HS-27A (cell line): Measurements from ENCODE around the gene CNGA3.

Experiments
- DNase-seq: peaks from one replicate; pipeline ENCODE4 v3.0.0-alpha.2; 2012; ENCODE audit warnings: low read depth, missing footprints

CNGA3 gene

GRCh38 chr2:98327776-98328175, 18.5 kb upstream of the CNGA3 start:
- DNase-seq = no peak

GRCh38 chr2:98329549-98329948, 16.7 kb upstream of the CNGA3 start:
- no peak for DNase-seq

- DNase-seq = no peak
Observed at GRCh38 chr2:98332989-98333388, 13.3 kb upstream of the CNGA3 start.

- peak; percentile 15 for DNase-seq
Observed at GRCh38 chr2:98333922-98334321, 12.3 kb upstream of the CNGA3 start.

GRCh38 chr2:98334439-98335078, 11.7 kb upstream of the CNGA3 start:
- DNase-seq = peak; percentile 90

- DNase-seq = no peak
Observed at GRCh38 chr2:98335271-98335670, 11.0 kb upstream of the CNGA3 start.

GRCh38 chr2:98341241-98341640, 5.0 kb upstream of the CNGA3 start:
- DNase-seq = no peak

GRCh38 chr2:98343285-98343684, 3.0 kb upstream of the CNGA3 start:
- DNase-seq = no peak

- no peak for DNase-seq
Observed at GRCh38 chr2:98347298-98348065, 1.2 kb downstream of the CNGA3 start.

GRCh38 chr2:98348066-98348561, 1.9 kb downstream of the CNGA3 start:
- no peak for DNase-seq

GRCh38 chr2:98350411-98350810, 4.2 kb downstream of the CNGA3 start:
- DNase-seq = no peak

- no peak for DNase-seq
Observed at GRCh38 chr2:98355881-98356280, 9.6 kb downstream of the CNGA3 start.

- no peak for DNase-seq
Observed at GRCh38 chr2:98356729-98357128, 10.5 kb downstream of the CNGA3 start.

GRCh38 chr2:98357849-98358248, 11.6 kb downstream of the CNGA3 start:
- DNase-seq = no peak

- DNase-seq = no peak
Observed at GRCh38 chr2:98359986-98360385, 13.7 kb downstream of the CNGA3 start.

- DNase-seq = no peak
Observed at GRCh38 chr2:98367721-98368120, 21.5 kb downstream of the CNGA3 start.

- DNase-seq = no peak
Observed at GRCh38 chr2:98369710-98370239, 23.5 kb downstream of the CNGA3 start.

- no peak for DNase-seq
Observed at GRCh38 chr2:98372121-98372520, 25.9 kb downstream of the CNGA3 start.

GRCh38 chr2:98372579-98372978, 26.3 kb downstream of the CNGA3 start:
- no peak for DNase-seq

- no peak for DNase-seq
Observed at GRCh38 chr2:98374286-98374685, 28.0 kb downstream of the CNGA3 start.

GRCh38 chr2:98374958-98375570, 28.8 kb downstream of the CNGA3 start:
- DNase-seq = no peak

GRCh38 chr2:98376301-98376910, 30.1 kb downstream of the CNGA3 start:
- no peak for DNase-seq
